ENCODE data around the gene TSN.
A peak's percentile ranks its signal among the peaks of the same experiment; 100 is the strongest.
"Not testable (repeated sequence)": the region's sequence is repeated elsewhere in the genome, so short reads cannot be mapped to it uniquely, and the experiment has no call there.

TSN gene

DNA sequence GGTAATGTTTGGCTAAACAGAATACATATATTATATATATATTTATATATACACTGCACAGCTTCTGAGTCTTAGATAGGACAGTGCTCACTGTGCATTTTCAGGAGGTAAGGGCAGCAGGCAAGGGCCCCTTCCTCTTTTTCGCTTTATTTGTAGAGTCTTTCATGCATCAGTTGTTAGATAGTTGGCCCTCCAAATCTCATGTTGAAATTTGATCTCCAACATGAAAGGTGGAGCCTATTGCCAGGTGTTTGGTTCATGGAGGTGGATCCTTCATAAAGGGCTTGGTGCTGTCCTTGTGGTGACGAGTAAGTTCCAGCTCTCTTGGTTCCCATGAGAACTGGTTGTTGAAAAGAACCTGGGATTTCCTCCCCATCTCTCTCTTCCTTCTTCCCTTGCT lies 48.1 kb downstream of the TSN start:
- peak; percentile 16 for DNase-seq

DNA sequence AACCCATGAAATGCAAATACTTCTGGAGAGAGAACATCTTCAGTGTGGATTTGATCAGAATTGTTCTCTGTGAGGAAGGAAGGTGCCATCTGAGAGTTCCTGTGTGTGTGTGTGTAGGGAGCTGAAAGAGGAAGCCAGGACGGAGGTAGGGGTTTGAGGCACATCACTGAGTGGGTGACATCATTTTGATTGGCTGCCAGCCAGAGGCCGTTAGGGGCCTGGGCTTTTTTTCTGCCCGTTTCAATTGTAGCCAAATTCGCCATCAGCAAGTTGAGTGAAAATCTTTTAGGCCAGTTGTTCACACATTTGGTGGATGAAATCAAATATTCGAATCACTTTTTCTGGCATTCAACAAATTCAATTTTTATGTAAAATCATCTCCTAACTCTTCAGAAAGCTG lies 48.9 kb downstream of the TSN start:
- DNase-seq: peak; percentile 36

DNA sequence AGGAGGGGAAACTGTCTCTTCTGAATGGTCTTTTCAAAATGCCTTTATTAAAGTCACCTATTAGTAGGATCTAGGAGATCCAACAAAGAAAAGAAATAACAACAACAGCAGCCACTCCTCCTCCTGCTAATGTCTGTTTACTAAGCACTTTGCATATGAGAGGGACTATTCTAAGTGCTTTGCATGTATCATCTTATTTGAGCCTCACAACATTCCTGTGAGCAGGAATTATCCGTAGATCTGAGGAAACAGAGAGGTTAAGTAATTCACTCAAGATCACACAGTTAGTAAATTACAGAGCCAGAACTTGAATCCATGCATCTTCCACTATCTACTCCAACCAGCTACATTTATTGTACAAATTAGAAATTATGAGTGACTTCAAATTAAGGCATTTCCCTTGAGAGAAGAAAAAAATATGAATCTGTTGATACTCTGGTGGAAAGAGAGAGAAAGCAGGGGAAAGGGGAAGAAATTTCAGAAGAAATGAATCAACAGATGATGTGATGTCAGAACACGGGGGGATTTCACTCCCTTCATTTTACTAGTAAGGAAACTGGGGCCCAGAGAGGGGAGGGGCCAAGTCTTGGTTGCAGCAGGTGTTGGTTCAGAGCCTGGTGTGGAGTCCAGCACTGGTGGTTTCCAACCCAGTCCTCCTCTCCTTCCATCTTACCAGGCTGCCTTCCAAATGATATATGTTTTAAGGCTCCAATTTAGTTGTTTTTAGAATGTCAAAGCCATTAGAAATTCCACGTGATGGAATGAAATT lies 49.7 kb downstream of the TSN start:
- no peak for DNase-seq

DNA sequence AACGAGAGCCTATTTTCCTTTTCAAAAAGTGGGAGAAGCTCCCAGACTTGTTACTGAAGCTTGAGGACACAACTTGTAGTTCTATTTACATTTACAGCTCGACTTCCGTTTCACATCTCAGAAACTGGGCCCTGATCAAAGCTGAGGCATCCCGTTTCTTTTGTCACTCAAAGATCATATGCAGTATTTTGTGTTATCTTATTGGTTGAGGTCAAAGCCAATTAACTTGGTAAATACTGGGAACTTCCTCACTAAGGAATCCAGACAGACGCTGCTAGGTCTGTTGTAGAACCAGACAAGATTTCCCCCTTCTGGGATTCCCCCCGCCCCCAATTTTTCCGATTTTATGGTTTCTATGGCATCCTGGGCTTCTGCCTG lies 50.3 kb downstream of the TSN start:
- DNase-seq: no peak

DNA sequence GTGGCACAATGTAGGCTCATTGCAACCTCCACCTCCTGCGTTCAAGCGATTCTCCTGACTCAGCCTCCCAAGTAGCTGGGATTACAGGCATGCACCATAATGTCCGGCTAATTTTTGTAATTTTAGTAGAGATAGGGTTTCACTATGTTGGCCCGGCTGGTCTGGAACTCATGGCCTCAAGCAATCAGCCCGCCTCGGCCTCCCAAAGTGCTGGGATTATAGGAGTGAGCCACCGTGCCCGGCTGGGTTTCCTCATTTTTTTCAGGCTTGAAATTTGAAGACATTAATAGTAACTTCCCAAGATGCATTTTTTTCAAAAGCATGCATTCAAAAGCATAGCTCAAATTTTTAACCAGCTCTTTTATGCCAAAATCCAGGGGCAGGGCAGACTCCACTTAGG lies 52.3 kb downstream of the TSN start:
- not testable (repeated sequence) for DNase-seq

DNA sequence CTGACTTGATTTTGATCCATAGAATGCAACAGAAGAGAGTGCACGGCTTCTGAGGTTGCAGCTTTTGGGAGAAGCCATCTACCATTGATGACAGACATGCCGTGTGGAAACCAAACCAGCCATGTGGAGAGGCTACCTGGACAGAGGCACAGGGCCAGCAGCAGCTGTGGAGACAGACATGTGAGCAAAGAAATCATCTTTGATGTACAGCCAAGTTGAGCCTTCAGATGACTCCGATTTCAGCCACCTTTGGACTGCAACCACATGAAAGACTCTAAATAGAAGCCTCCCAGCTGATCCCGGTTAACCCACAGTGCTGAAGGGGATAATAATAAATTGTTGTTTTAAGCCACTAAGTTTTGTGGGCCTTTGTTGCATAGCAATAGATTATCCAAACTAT lies 54.2 kb downstream of the TSN start:
- no peak for DNase-seq

DNA sequence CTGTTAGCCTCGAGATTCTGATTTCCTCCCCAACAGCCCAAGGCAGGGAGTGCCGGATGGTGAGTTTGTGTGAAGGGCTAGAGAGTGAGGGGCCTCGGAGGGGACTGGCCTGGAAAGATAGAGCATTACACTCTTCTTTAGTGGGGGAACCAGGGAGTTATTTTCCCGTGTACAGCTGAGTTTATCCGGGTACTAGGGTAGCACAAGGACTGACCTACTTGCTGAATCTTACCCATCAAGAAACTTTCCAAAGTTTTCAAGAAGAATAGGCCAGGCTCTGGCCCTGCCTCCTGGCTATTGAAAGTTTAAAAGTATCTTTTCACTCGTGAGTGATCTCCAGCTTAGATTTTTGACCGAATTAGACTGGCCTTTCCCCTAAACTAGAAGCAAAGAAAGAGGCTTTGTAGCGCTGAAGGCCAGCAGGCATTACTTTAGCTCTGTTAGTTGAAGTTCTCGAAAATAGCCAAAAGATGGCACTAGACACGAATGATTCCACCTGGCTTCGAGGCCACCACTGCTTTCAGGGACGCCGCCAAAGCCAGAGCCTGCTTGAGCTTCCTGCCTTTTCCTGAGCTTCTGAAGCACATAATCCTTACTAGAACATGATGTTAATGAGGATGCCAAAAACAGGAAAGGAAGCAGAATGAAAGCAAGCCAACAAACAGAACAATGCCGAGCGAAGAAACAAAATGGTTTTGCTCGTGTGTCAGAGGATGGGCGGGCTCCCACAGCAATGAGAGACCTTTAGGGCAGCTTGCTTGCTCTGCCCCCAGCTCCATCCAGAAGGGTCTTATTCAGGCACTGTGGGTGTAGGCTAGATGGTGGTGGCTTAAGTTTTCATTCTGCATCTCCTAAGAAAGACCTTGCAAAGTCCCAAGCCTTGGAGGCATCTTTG lies 55.8 kb downstream of the TSN start:
- DNase-seq: peak; percentile 74

DNA sequence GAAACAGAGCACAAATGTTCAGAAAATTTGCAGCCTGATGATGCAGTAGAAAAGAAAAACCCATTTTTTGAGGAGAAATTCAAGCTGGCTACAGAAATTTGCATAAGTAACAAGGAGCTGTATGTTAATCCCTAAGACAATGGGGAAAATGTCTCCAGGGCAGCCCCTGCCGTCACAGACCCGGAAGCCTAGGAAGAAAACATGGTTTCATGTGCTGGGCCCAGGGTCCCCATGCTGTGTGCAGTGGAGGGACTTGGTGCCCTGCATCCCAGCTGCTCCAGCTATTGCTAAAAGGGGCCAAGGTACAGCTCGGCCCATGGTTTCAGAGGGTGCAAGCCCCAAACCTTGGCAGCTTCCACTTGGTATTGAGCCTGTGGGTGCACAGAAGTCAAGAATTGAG lies 57.6 kb downstream of the TSN start:
- DNase-seq: not testable (repeated sequence)

DNA sequence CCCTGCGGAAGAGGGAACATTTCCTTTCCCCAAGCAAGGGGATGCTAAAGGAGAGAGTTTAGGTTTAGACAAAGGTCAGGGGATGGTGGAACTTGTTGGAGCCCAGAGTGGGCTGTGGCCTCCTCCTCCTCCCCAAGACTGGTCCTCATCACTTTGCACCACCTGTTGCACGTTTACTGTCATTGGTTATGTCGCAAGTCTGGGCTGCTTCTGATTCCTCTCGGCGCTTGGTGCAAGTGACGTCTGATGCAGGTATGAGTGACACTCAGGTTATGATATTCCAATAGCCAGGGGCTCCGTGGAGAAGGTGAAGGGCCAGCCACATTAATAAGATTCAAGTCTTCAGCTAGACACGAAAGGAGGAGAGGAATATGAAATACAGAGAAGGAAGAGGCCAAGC lies 59.8 kb downstream of the TSN start:
- no peak for DNase-seq

DNA sequence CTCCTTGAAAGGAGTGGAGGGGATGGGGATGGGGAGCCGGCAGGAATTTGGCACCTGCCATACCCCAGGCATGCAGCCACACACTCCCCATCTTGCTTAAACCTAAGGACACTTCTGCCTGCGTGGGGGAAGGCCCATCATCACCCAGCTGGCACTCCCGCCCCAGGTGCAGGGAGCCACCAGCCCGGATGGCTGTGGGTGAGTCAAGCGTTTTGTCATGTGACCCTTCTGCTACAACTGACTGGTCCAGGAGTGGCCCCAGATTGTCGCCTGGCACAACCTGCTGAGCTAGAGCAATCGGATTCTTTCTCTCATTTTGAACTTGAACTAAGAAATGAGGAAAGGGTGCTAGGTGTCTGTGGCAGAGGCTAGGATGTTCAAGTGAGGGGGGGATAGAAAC lies 61.3 kb downstream of the TSN start:
- DNase-seq: no peak

DNA sequence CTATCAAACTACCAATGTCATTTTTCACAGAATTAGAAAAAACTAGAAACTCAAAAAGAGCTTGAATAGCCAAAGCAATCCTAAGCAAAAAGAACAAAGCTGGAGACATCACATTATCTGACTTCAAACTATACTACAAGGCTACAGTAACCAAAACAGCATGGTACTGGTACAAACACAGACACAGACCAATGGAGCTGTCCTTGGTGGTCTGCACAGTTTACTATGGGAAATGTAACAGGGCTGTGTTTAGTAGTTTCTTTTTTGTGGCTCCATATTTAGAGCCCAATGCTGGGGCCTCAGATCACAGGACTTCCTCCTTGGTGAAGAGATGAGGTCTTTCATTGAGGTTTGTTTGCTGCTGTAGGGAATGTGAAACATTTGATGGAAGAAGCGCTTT lies 61.9 kb downstream of the TSN start:
- DNase-seq: not testable (repeated sequence)
